Lung (tissue), 12 donors: Measurements from ENCODE around the gene PCSK1N. TPM values are rescaled to one million over a fixed set of nuclear protein-coding genes. Genes with fewer than 3 reads are reported as not detected.

ENCODE experiments used
- ATAC-seq: fragments of 200-7000 bp; cut with Tn5 transposase; one replicate; pipeline ENCODE4 v1.9.1; 2020; ENCODE audit warnings: moderate number of reproducible peaks; ENCODE audit not compliant: insufficient read depth, low FRiP score
- DNase-seq, 3 donors: peaks; one replicate each; pipeline ENCODE4 v3.0.0-alpha.2; 2013 to 2017
- H3K27ac ChIP-seq, 2 donors: one replicate each; pipeline ENCODE4 v1.5.1; 2013; ENCODE audit warnings: mild to moderate bottlenecking in 2 of 2, moderate library complexity in 2 of 2, control low read depth in 1 of 2, inconsistent platforms in 1 of 2, low read depth in 1 of 2, low read length in 1 of 2
- H3K27me3 ChIP-seq, 3 donors: one replicate each; pipeline ENCODE4 v1.5.1; 2013; ENCODE audit warnings: low read length in 2 of 3; ENCODE audit not compliant: control insufficient read depth in 3 of 3, insufficient read depth in 3 of 3
- H3K36me3 ChIP-seq, 4 donors: one replicate each; pipeline ENCODE4 v1.5.1; 2013; ENCODE audit warnings: low read length in 4 of 4, mild to moderate bottlenecking in 1 of 4, moderate library complexity in 1 of 4; ENCODE audit not compliant: control insufficient read depth in 4 of 4, insufficient read depth in 4 of 4
- H3K4me1 ChIP-seq, 5 donors: one replicate each; pipeline ENCODE4 v1.5.1; 2013; ENCODE audit warnings: low read length in 5 of 5, mild to moderate bottlenecking in 2 of 5, moderate library complexity in 1 of 5; ENCODE audit not compliant: control insufficient read depth in 5 of 5, insufficient read depth in 5 of 5
- H3K4me3 ChIP-seq: one replicate; pipeline ENCODE4 v1.5.1; 2013; ENCODE audit warnings: mild to moderate bottlenecking, control low read depth, moderate library complexity
- H3K9ac ChIP-seq, 2 donors: one replicate each; pipeline ENCODE4 v1.5.1; 2013; ENCODE audit warnings: low read length in 2 of 2, control low read depth in 1 of 2; ENCODE audit not compliant: insufficient read depth in 1 of 2
- H3K9me3 ChIP-seq, 4 donors: one replicate each; pipeline ENCODE4 v1.5.1; 2013; ENCODE audit warnings: low read length in 3 of 4, mild to moderate bottlenecking in 1 of 4, moderate library complexity in 1 of 4; ENCODE audit not compliant: control insufficient read depth in 4 of 4, insufficient read depth in 3 of 4
- CTCF ChIP-seq: IDR thresholded peaks from 2 replicates; pipeline ENCODE4 v1.5.1; 2012; ENCODE audit warnings: mild to moderate bottlenecking; ENCODE audit errors: control extremely low read depth, extremely low read depth
- WGBS, 2 donors: extraction: QIAGEN DNeasy Blood & Tissue Kit; methylation state at CpG; one replicate each; pipeline ENCODE4 v1.1.7; 2013; 5-methylcytosine and 5-hydroxymethylcytosine counted together
- polyA plus RNA-seq, 2 donors: library from polyadenylated mRNA; stranded (reverse); fragments of 200-250 nt; gene quantifications; one replicate each; pipeline ENCODE4 v1.2.1, GENCODE V29; 2013
- total RNA-seq, 2 donors: library from RNA; depleted of rRNA in 1 of 2; stranded (reverse); fragments of >200 nt in 1 of 2; gene quantifications; one replicate each; pipeline ENCODE4 v1.2.1, GENCODE V29; 2014 to 2021
- donor health status: control.
- donor health status: control.
- donor health status: Bipolar disorder and iron deficiency.
- donor health status: healthy.
- donor health status: DM: yes; HTN: yes; CAD: no.

Gene PCSK1N
- total and polyA plus RNA-seq, 4 donors = 1.3 to 10.7 (median 2.5) TPM

- WGBS, 2 donors = 81 to 98% methylated on average over 10 to 11 of the region's 11 CpGs
Observed at GRCh38 chrX:48791063-48791820, 44.2 kb downstream of the PCSK1N start.

GRCh38 chrX:48790477-48790876, 44.9 kb downstream of the PCSK1N start:
- Histone ChIP-seq H3K36me3 (no peaks in the 10 kb centered on the region), H3K27me3 (no peaks in the 10 kb centered on the region), H3K4me1 (peaks cover 0 to 5% (median 0%) of the 10 kb centered on the region in 5 donors), H3K9me3 (peaks cover 0 to 3% (median 0%) of the 10 kb centered on the region in 4 donors), H3K9ac (no peak overlapping the region), H3K27ac (no peak overlapping the region), H3K4me3 (no peak overlapping the region)
- DNase-seq = no peak
- ATAC-seq = no peak
- TF ChIP-seq CTCF = no peak
- WGBS, 2 donors = 63% methylated on average over 5 of the region's 5 CpGs

More at GRCh38 chrX:48791063-48791820, 44.2 kb downstream of the PCSK1N start:
- TF ChIP-seq CTCF = no peak
- H3K9me3 ChIP-seq = peaks cover 0 to 3% (median 0%) of the 10 kb centered on the region in 4 donors
- ATAC-seq (no peak), DNase-seq (no peak)
- no peaks in the 10 kb centered on the region for H3K27me3 ChIP-seq
- no peaks in the 10 kb centered on the region for H3K36me3 ChIP-seq
- H3K27ac ChIP-seq = no peak overlapping the region
- no peak overlapping the region for H3K9ac ChIP-seq
- H3K4me1 ChIP-seq = peaks cover 0 to 5% (median 0%) of the 10 kb centered on the region in 5 donors
- H3K4me3 ChIP-seq = no peak overlapping the region

GRCh38 chrX:48789366-48790220, 45.8 kb downstream of the PCSK1N start:
- no peak for TF ChIP-seq CTCF
- H3K27ac ChIP-seq = no peak overlapping the region

More at GRCh38 chrX:48789366-48790220, 45.8 kb downstream of the PCSK1N start:
- H3K9ac ChIP-seq = no peak overlapping the region
- peaks cover 0 to under 1% (median 0%) of the 10 kb centered on the region in 5 donors for H3K4me1 ChIP-seq
- no peaks in the 10 kb centered on the region for H3K27me3 ChIP-seq
- ATAC-seq (no peak), DNase-seq (no peak)
- H3K9me3 ChIP-seq = peaks cover 0 to 3% (median 0%) of the 10 kb centered on the region in 4 donors
- WGBS, 2 donors = 18 to 64% methylated on average over 6 to 7 of the region's 7 CpGs
- H3K4me3 ChIP-seq = no peak overlapping the region
- H3K36me3 ChIP-seq = no peaks in the 10 kb centered on the region
